HCT116 (cell line): ENCODE results near the gene TMEM132D. TPM values are rescaled to one million over a fixed set of nuclear protein-coding genes. Genes with fewer than 3 reads are reported as not detected.

Experiments used
- ATAC-seq: fragments of 200-7000 bp; cut with Tn5 transposase; 2 replicates; pipeline ENCODE4 v1.9.1; 2020; ENCODE audit warnings: mild to moderate bottlenecking, moderate library complexity
- BruUV-seq: library from RNA; stranded (reverse); fragments of 400-500 nt; replicated peaks from 2 replicates; lab custom pipeline; 2021; lab: Mats Ljungman, UMichigan
- CTCF ChIA-PET: fragments of 300-600 bp; sonication (Branson Sonifier 250); formaldehyde crosslinking; loops from one replicate; lab custom pipeline; 2021; ENCODE audit warnings: antibody characterized with exemption; lab: Charles Lee
- POLR2A ChIA-PET: fragments of 300-600, 350-600 bp; sonication (Branson Sonifier 250); formaldehyde crosslinking; loops from one replicate; lab custom pipeline; 2021; ENCODE audit warnings: antibody characterized with exemption; lab: Charles Lee
- RAD21 ChIA-PET, 2 experiments: fragments of 300-600 bp; sonication (Branson Sonifier 250); formaldehyde crosslinking; loops; one replicate each; lab custom pipeline; 2023; ENCODE audit warnings: low total read pairs in 2 of 2; ENCODE audit not compliant: uncharacterized antibody in 2 of 2, unreplicated experiment in 2 of 2, low non-redundant PET in 1 of 2; lab: Charles Lee
- DNase-seq: peaks from one replicate; pipeline ENCODE4 v3.0.0-alpha.2; 2010; ENCODE audit warnings: low read depth, low spot score
- H2AFZ ChIP-seq: fragments of 200-600 bp; shearing (Covaris generic), sonication (generic); 2 replicates; pipeline ENCODE4 v1.6.1; 2017; ENCODE audit warnings: low read depth, mixed run types, mixed read lengths, antibody characterized with exemption, low read length; ENCODE audit not compliant: poor library complexity, severe bottlenecking
- H3K27ac ChIP-seq: 2 replicates; pipeline ENCODE4 v1.5.1; 2012; ENCODE audit warnings: low read depth, low read length
- H3K27me3 ChIP-seq: fragments of 200-600 bp; sonication (generic); 2 replicates; pipeline ENCODE4 v1.6.1; 2016; ENCODE audit warnings: mixed run types, low read length, mixed read lengths; ENCODE audit not compliant: insufficient read depth
- H3K36me3 ChIP-seq, 2 experiments: fragments of 200-500 bp in 1 of 2; fragments of 200-600 bp in 1 of 2; sonication (Bioruptor generic) in 1 of 2; sonication (generic) in 1 of 2; 2 replicates each; pipeline versions ENCODE4 v1.5.1 to v1.6.1; 2014 to 2016; ENCODE audit warnings: low read length in 2 of 2, inconsistent platforms in 1 of 2, mixed read lengths in 1 of 2, mixed run types in 1 of 2; ENCODE audit not compliant: insufficient read depth in 2 of 2, control insufficient read depth in 1 of 2
- H3K4me1 ChIP-seq, 2 experiments: fragments of 200-600 bp in 1 of 2; sonication (generic) in 1 of 2; 2 replicates each; pipeline versions ENCODE4 v1.5.1 to v1.6.1; 2012 to 2017; ENCODE audit warnings: low read length in 2 of 2, inconsistent platforms in 1 of 2, mild to moderate bottlenecking in 1 of 2, mixed read lengths in 1 of 2, mixed run types in 1 of 2, moderate library complexity in 1 of 2; ENCODE audit not compliant: insufficient read depth in 2 of 2, control insufficient read depth in 1 of 2
- H3K4me2 ChIP-seq: fragments of 200-600 bp; sonication (generic); 2 replicates; pipeline ENCODE4 v1.6.1; 2017; ENCODE audit warnings: mixed run types, low read length, mixed read lengths
- H3K4me3 ChIP-seq, 2 experiments: fragments of 200-600 bp in 1 of 2; sonication (generic) in 1 of 2; replicated peaks in 1 of 2; 2 replicates each; pipeline ENCODE4 v1.5.1; 2011 to 2016; ENCODE audit warnings: low read length in 2 of 2, control low read depth in 1 of 2, low read depth in 1 of 2, mild to moderate bottlenecking in 1 of 2, mixed read lengths in 1 of 2, mixed run types in 1 of 2
- H3K79me2 ChIP-seq: fragments of 200-600 bp; sonication (generic); 2 replicates; pipeline ENCODE4 v1.6.1; 2017; ENCODE audit warnings: mild to moderate bottlenecking, mixed run types, low read length, moderate library complexity, mixed read lengths; ENCODE audit not compliant: insufficient read depth
- H3K9ac ChIP-seq: fragments of 200-600 bp; sonication (generic); 2 replicates; pipeline ENCODE4 v1.6.1; 2016; ENCODE audit warnings: low read length, mixed read lengths
- H3K9me2 ChIP-seq: fragments of 200-600 bp; sonication (generic), shearing (Covaris generic); 2 replicates; pipeline ENCODE4 v1.6.1; 2017; ENCODE audit warnings: mixed run types, mild to moderate bottlenecking, moderate library complexity; ENCODE audit not compliant: insufficient read depth
- H3K9me3 ChIP-seq, 2 experiments: fragments of 200-500 bp in 1 of 2; fragments of 200-600 bp in 1 of 2; sonication (Bioruptor generic) in 1 of 2; sonication (generic) in 1 of 2; 2 replicates each; pipeline ENCODE4 v1.6.1; 2014 to 2017; ENCODE audit warnings: low read length in 2 of 2, mixed read lengths in 2 of 2, inconsistent platforms in 1 of 2, low read depth in 1 of 2, mild to moderate bottlenecking in 1 of 2, mixed run types in 1 of 2, moderate library complexity in 1 of 2; ENCODE audit not compliant: control insufficient read depth in 1 of 2, insufficient read depth in 1 of 2
- H4K20me1 ChIP-seq: fragments of 200-600 bp; sonication (generic), shearing (Covaris generic); 2 replicates; pipeline ENCODE4 v1.6.1; 2017; ENCODE audit warnings: mixed run types, mild to moderate bottlenecking, moderate library complexity; ENCODE audit not compliant: insufficient read depth
- ELF1 ChIP-seq: IDR thresholded peaks from 2 replicates; pipeline ENCODE4 v1.6.1; 2012; ENCODE audit warnings: low read depth, borderline replicate concordance
- EZH2 ChIP-seq: fragments of 200-600 bp; sonication (generic); IDR thresholded peaks from 2 replicates; pipeline ENCODE4 v1.6.1; 2017; ENCODE audit warnings: antibody characterized with exemption, mixed run types
- EZH2phosphoT487 ChIP-seq: fragments of 200-600 bp; IDR thresholded peaks from 2 replicates; pipeline ENCODE4 v1.6.1; 2018; ENCODE audit warnings: antibody characterized with exemption, borderline replicate concordance
- FOSL1 ChIP-seq: IDR thresholded peaks from 2 replicates; pipeline ENCODE4 v1.6.1; 2012; ENCODE audit warnings: low read depth
- MAX ChIP-seq: IDR thresholded peaks from 2 replicates; pipeline ENCODE4 v1.6.1; 2012
- REST ChIP-seq: IDR thresholded peaks from 2 replicates; pipeline ENCODE4 v1.6.1; 2012; ENCODE audit warnings: low read depth
- SP1 ChIP-seq: IDR thresholded peaks from 2 replicates; pipeline ENCODE4 v1.6.1; 2012; ENCODE audit warnings: low read depth
- SRF ChIP-seq: IDR thresholded peaks from 2 replicates; pipeline ENCODE4 v1.6.1; 2012; ENCODE audit warnings: low read depth
- TCF7L2 ChIP-seq: IDR thresholded peaks from 2 replicates; pipeline ENCODE4 v1.7.0; 2011; ENCODE audit warnings: borderline replicate concordance, inconsistent platforms; ENCODE audit not compliant: insufficient read depth, insufficient read length; ENCODE audit errors: extremely low read depth
- YY1 ChIP-seq: IDR thresholded peaks from 2 replicates; pipeline ENCODE4 v1.6.1; 2011; ENCODE audit warnings: low read length, low read depth, moderate library complexity, mild to moderate bottlenecking; ENCODE audit not compliant: insufficient replicate concordance; ENCODE audit errors: extremely low read depth
- intact Hi-C: fragments of 100-400 bp; cut with micrococcal nuclease; formaldehyde crosslinking; loops from 2 replicates; pipeline ENCODE4 v1.10.0; 2022
- total RNA-seq: library from RNA; stranded (reverse); gene quantifications from one replicate; pipeline ENCODE4 v1.2.1, GENCODE V29; 2021; ENCODE audit not compliant: unreplicated experiment
- TF ChIP-seq, protein P1 (sequence below): IDR thresholded peaks from 2 replicates; pipeline ENCODE4 v1.6.1; 2012

The TMEM132D gene
- total RNA-seq, 1 experiment from 2014 or later, result not detected

DNA sequence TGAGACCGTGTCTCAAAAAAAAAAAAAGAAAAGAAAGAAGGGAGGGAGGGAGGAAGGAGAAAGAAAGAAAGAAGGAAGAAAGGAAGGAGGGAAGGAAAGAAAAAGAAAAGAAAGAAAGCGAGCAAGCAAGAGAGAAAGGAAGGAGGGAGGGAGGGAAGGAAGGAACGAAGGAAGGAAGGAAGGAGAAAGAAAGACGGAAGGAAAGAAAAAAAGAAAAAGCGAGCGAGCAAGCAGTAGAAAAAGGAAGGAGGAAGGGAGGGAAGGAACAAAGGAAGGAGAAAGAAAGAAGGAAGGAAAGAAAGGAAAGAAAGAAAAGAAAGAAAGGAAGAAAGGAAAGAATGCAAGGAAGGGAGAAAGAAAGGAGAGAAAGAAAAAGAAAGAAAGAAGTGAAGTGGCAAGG, 546.6 kb downstream of the TMEM132D start:
- H3K36me3 ChIP-seq, result no peaks in the 10 kb centered on the region
- H3K4me2 ChIP-seq, result no peak overlapping the region
- ChIA-PET CTCF (no interaction called here), RAD21 (no interaction called here), POLR2A (no interaction called here)
- DNase-seq (no peak), ATAC-seq (no peak)
- H3K27me3 ChIP-seq, result no peaks in the 10 kb centered on the region
- intact Hi-C loops, result no loop called here
- H4K20me1 ChIP-seq, result no peaks in the 10 kb centered on the region
- H3K79me2 ChIP-seq, result no peaks in the 10 kb centered on the region
- H3K9ac ChIP-seq, result no peak overlapping the region
- H3K9me2 ChIP-seq, result no peaks in the 10 kb centered on the region
- TF ChIP-seq REST, result no peak
- TF ChIP-seq MAX, result no peak
- TF ChIP-seq SP1, result no peak
- no peak for TF ChIP-seq SRF
- TF ChIP-seq YY1, result no peak
- no peak for TF ChIP-seq FOSL1
- no peak for TF ChIP-seq TCF7L2
- TF ChIP-seq, protein P1, sequence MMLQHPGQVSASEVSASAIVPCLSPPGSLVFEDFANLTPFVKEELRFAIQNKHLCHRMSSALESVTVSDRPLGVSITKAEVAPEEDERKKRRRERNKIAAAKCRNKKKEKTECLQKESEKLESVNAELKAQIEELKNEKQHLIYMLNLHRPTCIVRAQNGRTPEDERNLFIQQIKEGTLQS, result no peak
- no peak for TF ChIP-seq EZH2
- no peak for TF ChIP-seq EZH2phosphoT487
- no peak for TF ChIP-seq ELF1
- H3K9me3 ChIP-seq, result peaks cover 9 to 22% of the 10 kb centered on the region in 2 experiments; a peak in 2 of 4 replicates
- no peak overlapping the region for H2AFZ ChIP-seq
- no peak overlapping the region for H3K4me3 ChIP-seq
- H3K4me1 ChIP-seq, result no peaks in the 10 kb centered on the region
- H3K27ac ChIP-seq, result no peak overlapping the region
- no TSS peak for BruUV-seq
